HepG2 (cell line): ENCODE data around the gene FOXD2. TPM values are rescaled to one million over a fixed set of nuclear protein-coding genes. Genes with fewer than 3 reads are reported as not detected.

Experiments
- ARNT ChIP-seq: fragments of 450-650 bp; IDR thresholded peaks from 2 replicates; pipeline ENCODE4 v1.6.1; 2017
- ARNTL ChIP-seq: sonication (generic); formaldehyde crosslinking; IDR thresholded peaks from 2 replicates; pipeline ENCODE4 v1.4.0; 2020; ENCODE audit warnings: mild to moderate bottlenecking, missing genetic modification reagents
- BRCA1 ChIP-seq: sonication (generic); formaldehyde crosslinking; IDR thresholded peaks from 2 replicates; pipeline ENCODE4 v1.4.0; 2020; ENCODE audit warnings: missing genetic modification reagents
- CBX2 ChIP-seq, 2 experiments: fragments of 200-600 bp in 1 of 2; sonication (generic); formaldehyde crosslinking in 1 of 2; IDR thresholded peaks; 2 replicates each; pipeline versions ENCODE4 v1.7.0 to v1.8.1; 2018 to 2022; ENCODE audit warnings: low read depth in 2 of 2, low read length in 1 of 2, mild to moderate bottlenecking in 1 of 2, missing genetic modification reagents in 1 of 2
- ESRRA ChIP-seq: sonication (generic); formaldehyde crosslinking; IDR thresholded peaks from 2 replicates; pipeline ENCODE4 v1.5.1; 2020; ENCODE audit warnings: mild to moderate bottlenecking, low read depth, missing genetic modification reagents
- ETV5 ChIP-seq: IDR thresholded peaks from 2 replicates; pipeline ENCODE4 v1.6.1; 2018; ENCODE audit warnings: missing biosample characterization, missing genetic modification reagents, inconsistent platforms, borderline replicate concordance
- HDAC1 ChIP-seq: sonication (generic); formaldehyde crosslinking; IDR thresholded peaks from 2 replicates; pipeline ENCODE4 v1.5.1; 2020; ENCODE audit warnings: mild to moderate bottlenecking, missing genetic modification reagents
- HES4 ChIP-seq: sonication (generic); formaldehyde crosslinking; IDR thresholded peaks from 2 replicates; pipeline ENCODE4 v1.9.0; 2021; ENCODE audit warnings: mild to moderate bottlenecking, missing genetic modification reagents, borderline replicate concordance
- KAT2B ChIP-seq: fragments of 150-350 bp; IDR thresholded peaks from 2 replicates; pipeline ENCODE4 v1.6.1; 2014; ENCODE audit warnings: low read depth, low read length, borderline replicate concordance
- MZF1 ChIP-seq: sonication (generic); formaldehyde crosslinking; IDR thresholded peaks from 2 replicates; pipeline ENCODE4 v1.8.1; 2023; ENCODE audit warnings: mild to moderate bottlenecking, missing genetic modification reagents, borderline replicate concordance
- NONO ChIP-seq, 2 experiments: fragments of 450-650 bp in 1 of 2; sonication (generic) in 1 of 2; formaldehyde crosslinking in 1 of 2; IDR thresholded peaks in 1 of 2; conservative IDR thresholded peaks in 1 of 2; 2 replicates each; pipeline versions ENCODE4 v1.6.1 to v1.8.0; 2017 to 2022; ENCODE audit warnings: mild to moderate bottlenecking in 1 of 2, missing genetic modification reagents in 1 of 2, moderate library complexity in 1 of 2
- PITX1 ChIP-seq: sonication (generic); formaldehyde crosslinking; IDR thresholded peaks from 2 replicates; pipeline ENCODE4 v1.5.1; 2020; ENCODE audit warnings: mild to moderate bottlenecking, missing genetic modification reagents
- PREB ChIP-seq: sonication (generic); formaldehyde crosslinking; IDR thresholded peaks from 2 replicates; pipeline ENCODE4 v1.4.0; 2020; ENCODE audit warnings: missing genetic modification reagents
- PRMT3 ChIP-seq: sonication (generic); formaldehyde crosslinking; IDR thresholded peaks from 2 replicates; pipeline ENCODE4 v1.8.1; 2022; ENCODE audit warnings: low read depth, mild to moderate bottlenecking, moderate library complexity, missing genetic modification reagents, borderline replicate concordance
- SAP130 ChIP-seq: IDR thresholded peaks from 2 replicates; pipeline ENCODE4 v1.6.1; 2016; ENCODE audit warnings: low read depth
- STAG1 ChIP-seq: sonication (generic); formaldehyde crosslinking; IDR thresholded peaks from 2 replicates; pipeline ENCODE4 v1.4.0; 2020; ENCODE audit warnings: missing genetic modification reagents
- U2AF1 ChIP-seq: fragments of 200-400 bp; formaldehyde crosslinking; optimal IDR thresholded peaks from 2 replicates; pipeline ENCODE3; 2017; ENCODE audit warnings: mild to moderate bottlenecking, low read depth, low read length
- WIZ ChIP-seq: sonication (generic); formaldehyde crosslinking; IDR thresholded peaks from 2 replicates; pipeline ENCODE4 v1.5.1; 2020; ENCODE audit warnings: mild to moderate bottlenecking, missing genetic modification reagents
- ZFP37 ChIP-seq: sonication (generic); formaldehyde crosslinking; IDR thresholded peaks from 2 replicates; pipeline ENCODE4 v1.4.0; 2020; ENCODE audit warnings: missing genetic modification reagents, borderline replicate concordance
- ZIK1 ChIP-seq: sonication (generic); formaldehyde crosslinking; IDR thresholded peaks from 2 replicates; pipeline ENCODE4 v1.5.0; 2020; ENCODE audit warnings: mild to moderate bottlenecking, low read depth, missing genetic modification reagents, borderline replicate concordance
- ZMYM4 ChIP-seq: sonication (generic); formaldehyde crosslinking; IDR thresholded peaks from 2 replicates; pipeline ENCODE4 v1.8.1; 2023; ENCODE audit warnings: mild to moderate bottlenecking, missing genetic modification reagents
- ZNF256 ChIP-seq: sonication (generic); formaldehyde crosslinking; conservative IDR thresholded peaks from 2 replicates; pipeline ENCODE4 v1.4.0; 2020; ENCODE audit warnings: missing genetic modification reagents
- ZNF629 ChIP-seq: sonication (generic); formaldehyde crosslinking; conservative IDR thresholded peaks from 2 replicates; pipeline ENCODE4 v1.5.0; 2020; ENCODE audit warnings: missing genetic modification reagents
- ZNF772 ChIP-seq: sonication (generic); formaldehyde crosslinking; IDR thresholded peaks from 2 replicates; pipeline ENCODE4 v1.5.0; 2020; ENCODE audit warnings: mild to moderate bottlenecking, missing genetic modification reagents
- polyA plus RNA-seq, 8 experiments: library from polyadenylated mRNA; depleted of rRNA in 3 of 8; stranded (reverse) in 7 of 8; unstranded in 1 of 8; fragments of >200 nt; fragmentation: Illumina TruSeq in 4 of 8; extraction: Trizol in 4 of 8; gene quantifications; 2 replicates each; pipeline versions ENCODE4 v1.2.1 to v1.2.3, GENCODE V29; 2011 to 2016; ENCODE audit warnings: low read depth in 4 of 8, missing spikeins in 1 of 8, mixed read lengths in 1 of 8; ENCODE audit not compliant: insufficient read depth in 1 of 8
- total RNA-seq, 5 experiments: library from RNA; depleted of rRNA; stranded (reverse); fragments of >200 nt; fragmentation: Illumina TruSeq; extraction: Trizol; gene quantifications; 2 replicates each; pipeline ENCODE4 v1.2.3, GENCODE V29; 2016; ENCODE audit warnings: low read depth in 1 of 5
- TF ChIP-seq, protein P1 (sequence below): sonication (generic); formaldehyde crosslinking; IDR thresholded peaks from 2 replicates; pipeline ENCODE4 v1.9.0; 2021; ENCODE audit warnings: missing genetic modification reagents, borderline replicate concordance
- TF ChIP-seq, protein P2 (sequence below): sonication (generic); formaldehyde crosslinking; IDR thresholded peaks from 2 replicates; pipeline ENCODE4 v1.8.0; 2023; ENCODE audit warnings: mild to moderate bottlenecking, missing genetic modification reagents

Gene FOXD2
- total and polyA plus RNA-seq, 2 of the 13 experiments (the other 11 are each of a cell fraction or from before 2014, with no cell fraction given): 0.01 to 0.09 TPM

DNA sequence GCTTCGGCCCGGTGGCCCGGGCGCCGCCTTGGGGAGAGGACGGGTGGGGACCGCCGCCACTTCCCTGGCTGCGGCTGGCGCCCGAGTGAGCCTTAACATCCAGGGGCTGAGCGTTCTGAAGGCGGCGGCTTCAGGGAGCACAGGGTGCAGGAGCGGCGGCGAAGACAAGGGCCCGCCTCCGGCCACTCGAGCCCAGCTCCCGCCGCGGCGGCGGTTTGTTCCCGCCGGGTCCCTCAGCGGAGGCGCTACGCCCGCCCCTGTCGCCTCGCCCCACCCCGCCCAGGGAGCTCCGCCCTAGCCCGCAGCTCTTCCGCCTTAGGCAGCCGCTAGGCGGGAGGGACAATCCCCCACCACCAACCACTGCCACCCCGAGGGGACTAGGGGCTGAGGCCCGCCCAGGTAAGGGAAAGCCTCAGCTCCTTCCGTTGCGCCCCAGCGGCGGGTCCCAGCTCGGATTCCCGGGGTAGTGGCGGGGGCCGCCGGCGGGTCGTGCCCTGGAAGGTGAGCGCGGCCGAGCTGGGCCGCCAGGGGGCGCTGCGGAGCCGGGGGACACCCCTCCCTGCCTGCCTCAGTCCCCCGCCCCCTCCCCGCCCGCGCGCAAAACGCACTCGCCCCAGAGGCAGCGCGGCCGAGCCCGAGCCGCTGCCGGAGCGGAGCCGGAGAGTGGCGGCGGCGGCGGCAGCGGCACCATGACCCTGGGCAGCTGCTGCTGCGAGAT lies at the start of gene FOXD2 (continued):
- 0 out of 2 replicates have a peak, but pooled peaks have one; percentile 59 for TF ChIP-seq ZIK1 (CRISPR knock-in tag)
- TF ChIP-seq STAG1: peak; percentile 44
- TF ChIP-seq ZNF256 (CRISPR knock-in tag): no peak
- no peak for TF ChIP-seq CBX2 (IDR thresholded peaks at IDR 0.05; ENCODE audit: low read depth, low read length)
- TF ChIP-seq CBX2 (CRISPR knock-in tag; IDR thresholded peaks at IDR 0.05; ENCODE audit: low read depth): no peak
- TF ChIP-seq, protein P1, sequence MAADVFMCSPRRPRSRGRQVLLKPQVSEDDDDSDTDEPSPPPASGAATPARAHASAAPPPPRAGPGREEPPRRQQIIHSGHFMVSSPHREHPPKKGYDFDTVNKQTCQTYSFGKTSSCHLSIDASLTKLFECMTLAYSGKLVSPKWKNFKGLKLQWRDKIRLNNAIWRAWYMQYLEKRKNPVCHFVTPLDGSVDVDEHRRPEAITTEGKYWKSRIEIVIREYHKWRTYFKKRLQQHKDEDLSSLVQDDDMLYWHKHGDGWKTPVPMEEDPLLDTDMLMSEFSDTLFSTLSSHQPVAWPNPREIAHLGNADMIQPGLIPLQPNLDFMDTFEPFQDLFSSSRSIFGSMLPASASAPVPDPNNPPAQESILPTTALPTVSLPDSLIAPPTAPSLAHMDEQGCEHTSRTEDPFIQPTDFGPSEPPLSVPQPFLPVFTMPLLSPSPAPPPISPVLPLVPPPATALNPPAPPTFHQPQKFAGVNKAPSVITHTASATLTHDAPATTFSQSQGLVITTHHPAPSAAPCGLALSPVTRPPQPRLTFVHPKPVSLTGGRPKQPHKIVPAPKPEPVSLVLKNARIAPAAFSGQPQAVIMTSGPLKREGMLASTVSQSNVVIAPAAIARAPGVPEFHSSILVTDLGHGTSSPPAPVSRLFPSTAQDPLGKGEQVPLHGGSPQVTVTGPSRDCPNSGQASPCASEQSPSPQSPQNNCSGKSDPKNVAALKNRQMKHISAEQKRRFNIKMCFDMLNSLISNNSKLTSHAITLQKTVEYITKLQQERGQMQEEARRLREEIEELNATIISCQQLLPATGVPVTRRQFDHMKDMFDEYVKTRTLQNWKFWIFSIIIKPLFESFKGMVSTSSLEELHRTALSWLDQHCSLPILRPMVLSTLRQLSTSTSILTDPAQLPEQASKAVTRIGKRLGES (CRISPR knock-in tag): no peak
- TF ChIP-seq ZNF629 (CRISPR knock-in tag): no peak
- TF ChIP-seq NONO (IDR thresholded peaks at IDR 0.05): no peak
- TF ChIP-seq NONO (CRISPR knock-in tag; conservative IDR thresholded peaks at IDR 0.05): peak; percentile 68; the same call in 1 of the 2 replicates
- peak; percentile 60; the same call in 1 of the 2 replicates for TF ChIP-seq HDAC1 (CRISPR knock-in tag)
- no peak for TF ChIP-seq BRCA1 (CRISPR knock-in tag)
- TF ChIP-seq ZMYM4 (CRISPR knock-in tag): peak; percentile 29; the same call in 1 of the 2 replicates
- no peak for TF ChIP-seq U2AF1
- no peak for TF ChIP-seq ZFP37 (CRISPR knock-in tag)
- no peak for TF ChIP-seq ARNT
- peak; percentile 57; the same call in 1 of the 2 replicates for TF ChIP-seq ZNF772 (CRISPR knock-in tag)
- TF ChIP-seq PRMT3 (CRISPR knock-in tag): no peak
- TF ChIP-seq, protein P2, sequence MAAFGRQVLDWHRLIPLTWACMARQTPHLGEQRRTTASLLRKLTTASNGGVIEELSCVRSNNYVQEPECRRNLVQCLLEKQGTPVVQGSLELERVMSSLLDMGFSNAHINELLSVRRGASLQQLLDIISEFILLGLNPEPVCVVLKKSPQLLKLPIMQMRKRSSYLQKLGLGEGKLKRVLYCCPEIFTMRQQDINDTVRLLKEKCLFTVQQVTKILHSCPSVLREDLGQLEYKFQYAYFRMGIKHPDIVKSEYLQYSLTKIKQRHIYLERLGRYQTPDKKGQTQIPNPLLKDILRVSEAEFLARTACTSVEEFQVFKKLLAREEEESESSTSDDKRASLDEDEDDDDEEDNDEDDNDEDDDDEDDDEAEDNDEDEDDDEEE: no peak
- TF ChIP-seq ETV5 (CRISPR knock-in tag): peak; percentile 49; the same call in 1 of the 2 replicates
- TF ChIP-seq KAT2B: no peak
- no peak for TF ChIP-seq PITX1 (CRISPR knock-in tag)
- TF ChIP-seq WIZ: no peak
- TF ChIP-seq PREB (CRISPR knock-in tag): no peak
- 0 out of 2 replicates have a peak, but pooled peaks have one; percentile 64 for TF ChIP-seq HES4 (CRISPR knock-in tag)
- no peak for TF ChIP-seq MZF1 (CRISPR knock-in tag)
- no peak for TF ChIP-seq ARNTL (CRISPR knock-in tag)
- TF ChIP-seq SAP130: no peak; the same call in 1 of the 2 replicates
- TF ChIP-seq ESRRA (CRISPR knock-in tag): no peak
